ENCODE data around the gene DYNLRB2.

The DYNLRB2 gene

GRCh38 chr16:80596507-80597207 is 55.9 kb downstream of the DYNLRB2 start:
- DNase-seq (ENCODE audit: low read depth in 1 of 2, low spot score in 1 of 2), result no peak

GRCh38 chr16:80599466-80599865 is 58.7 kb downstream of the DYNLRB2 start:
- no peak for DNase-seq (ENCODE audit: low read depth in 1 of 2, low spot score in 1 of 2)

Measured in stimulated activated CD4-positive, alpha-beta T cell treated with anti-CD3 and anti-CD28 coated beads, Interleukin-15, amount 100 ng/mL, for 1 hour (primary cell).